ACC112 (cell line): ENCODE measurements around the gene BACE2.

Experiments used
- H2AFZ ChIP-seq: fragments of 200-600 bp; sonication (generic); one replicate; pipeline ENCODE4 v1.6.0; 2017; ENCODE audit warnings: antibody characterized with exemption, low read length; ENCODE audit not compliant: unreplicated experiment
- H3K27ac ChIP-seq: fragments of 200-600 bp; sonication (generic); 2 replicates; pipeline ENCODE4 v1.5.1; 2014; ENCODE audit warnings: low read depth, mild to moderate bottlenecking, antibody characterized with exemption, low read length, moderate library complexity
- H3K27me3 ChIP-seq: fragments of 200-600 bp; sonication (generic); 2 replicates; pipeline ENCODE4 v1.6.1; 2014; ENCODE audit warnings: mild to moderate bottlenecking, antibody characterized with exemption, low read length, moderate library complexity, mixed read lengths; ENCODE audit not compliant: insufficient read depth
- H3K36me3 ChIP-seq: fragments of 200-600 bp; sonication (generic); 2 replicates; pipeline ENCODE4 v1.6.1; 2016; ENCODE audit warnings: mild to moderate bottlenecking, antibody characterized with exemption, low read length, moderate library complexity, mixed read lengths; ENCODE audit not compliant: insufficient read depth
- H3K4me1 ChIP-seq: fragments of 200-600 bp; sonication (generic); one replicate; pipeline ENCODE4 v1.6.1; 2016; ENCODE audit warnings: low read length, mixed read lengths; ENCODE audit not compliant: insufficient read depth, unreplicated experiment, control insufficient read depth
- H3K4me3 ChIP-seq: fragments of 200-600 bp; sonication (generic); 2 replicates; pipeline ENCODE4 v1.5.1; 2014; ENCODE audit warnings: mild to moderate bottlenecking, low read depth, low read length
- H3K79me2 ChIP-seq: fragments of 200-600 bp; sonication (generic); one replicate; pipeline ENCODE4 v1.6.0; 2016; ENCODE audit warnings: low read length; ENCODE audit not compliant: control insufficient read depth, unreplicated experiment, insufficient read depth

Gene BACE2

GRCh38 chr21:41164981-41165655 lies 2.8 kb upstream of the BACE2 start:
- Histone ChIP-seq H2AFZ (no peak overlapping the region), H3K36me3 (no peaks in the 10 kb centered on the region), H3K27me3 (peaks cover 32% of the 10 kb centered on the region; the same call in 1 of the 2 replicates), H3K27ac (no peak overlapping the region), H3K79me2 (no peaks in the 10 kb centered on the region), H3K4me1 (peaks cover 7% of the 10 kb centered on the region), H3K4me3 (no peak overlapping the region)

GRCh38 chr21:41166884-41167283 lies 1.1 kb upstream of the BACE2 start:
- peak overlapping the region; percentile 90 for H3K4me3 ChIP-seq
- no peak overlapping the region for H3K27ac ChIP-seq
- no peaks in the 10 kb centered on the region for H3K79me2 ChIP-seq
- H3K27me3 ChIP-seq: peaks cover 26% of the 10 kb centered on the region; the same call in 1 of the 2 replicates
- H3K36me3 ChIP-seq: no peaks in the 10 kb centered on the region
- H2AFZ ChIP-seq: peak overlapping the region; percentile 53
- H3K4me1 ChIP-seq: peaks cover 7% of the 10 kb centered on the region

GRCh38 chr21:41168391-41169257 lies 664 bp downstream of the BACE2 start:
- Histone ChIP-seq H3K27me3 (peaks cover 18% of the 10 kb centered on the region; the same call in 1 of the 2 replicates), H2AFZ (peak overlapping the region; percentile 86), H3K27ac (no peak overlapping the region), H3K79me2 (no peaks in the 10 kb centered on the region), H3K4me3 (peak overlapping the region; percentile 90), H3K36me3 (no peaks in the 10 kb centered on the region), H3K4me1 (peaks cover 7% of the 10 kb centered on the region)

- no peaks in the 10 kb centered on the region for H3K36me3 ChIP-seq
- H3K4me3 ChIP-seq: peak overlapping the region; percentile 90
- no peaks in the 10 kb centered on the region for H3K79me2 ChIP-seq
- H3K27me3 ChIP-seq: peaks cover 15% of the 10 kb centered on the region; the same call in 1 of the 2 replicates
- H2AFZ ChIP-seq: peak overlapping the region; percentile 62
- peaks cover 7% of the 10 kb centered on the region for H3K4me1 ChIP-seq
- H3K27ac ChIP-seq: no peak overlapping the region
Measured at GRCh38 chr21:41169258-41169576, 1.3 kb downstream of the BACE2 start.

- H3K27me3 ChIP-seq: peaks cover 10% of the 10 kb centered on the region; the same call in 1 of the 2 replicates
- H3K79me2 ChIP-seq: no peaks in the 10 kb centered on the region
- peaks cover 7% of the 10 kb centered on the region for H3K4me1 ChIP-seq
- H3K36me3 ChIP-seq: no peaks in the 10 kb centered on the region
- no peak overlapping the region for H3K27ac ChIP-seq
- H2AFZ ChIP-seq: no peak overlapping the region
- H3K4me3 ChIP-seq: peak overlapping the region; percentile 90
Measured at GRCh38 chr21:41169701-41170100, 1.7 kb downstream of the BACE2 start.

- no peak overlapping the region for H3K4me3 ChIP-seq
- no peaks in the 10 kb centered on the region for H3K79me2 ChIP-seq
- H3K27me3 ChIP-seq: peaks cover 10% of the 10 kb centered on the region; the same call in 1 of the 2 replicates
- no peak overlapping the region for H3K27ac ChIP-seq
- H3K4me1 ChIP-seq: peaks cover 7% of the 10 kb centered on the region
- no peaks in the 10 kb centered on the region for H3K36me3 ChIP-seq
- H2AFZ ChIP-seq: no peak overlapping the region
Measured at GRCh38 chr21:41170442-41170841, 2.5 kb downstream of the BACE2 start.

GRCh38 chr21:41170859-41171609 lies 3.1 kb downstream of the BACE2 start:
- Histone ChIP-seq H3K27ac (no peak overlapping the region), H3K36me3 (no peaks in the 10 kb centered on the region), H3K4me1 (peaks cover 7% of the 10 kb centered on the region), H2AFZ (no peak overlapping the region), H3K79me2 (no peaks in the 10 kb centered on the region), H3K27me3 (peaks cover 8% of the 10 kb centered on the region; the same call in 1 of the 2 replicates), H3K4me3 (no peak overlapping the region)

GRCh38 chr21:41175080-41175479 lies 7.1 kb downstream of the BACE2 start:
- Histone ChIP-seq H2AFZ (no peak overlapping the region), H3K36me3 (no peaks in the 10 kb centered on the region), H3K27ac (no peak overlapping the region), H3K79me2 (no peaks in the 10 kb centered on the region), H3K4me1 (no peaks in the 10 kb centered on the region), H3K27me3 (no peaks in the 10 kb centered on the region), H3K4me3 (no peak overlapping the region)

- H3K27me3 ChIP-seq: no peaks in the 10 kb centered on the region
- no peak overlapping the region for H3K4me3 ChIP-seq
- H3K79me2 ChIP-seq: no peaks in the 10 kb centered on the region
- H3K36me3 ChIP-seq: no peaks in the 10 kb centered on the region
- no peak overlapping the region for H3K27ac ChIP-seq
- no peaks in the 10 kb centered on the region for H3K4me1 ChIP-seq
- H2AFZ ChIP-seq: no peak overlapping the region
Measured at GRCh38 chr21:41176846-41177245, 8.9 kb downstream of the BACE2 start.

- H3K27me3 ChIP-seq: no peaks in the 10 kb centered on the region
- H3K36me3 ChIP-seq: no peaks in the 10 kb centered on the region
- H3K79me2 ChIP-seq: no peaks in the 10 kb centered on the region
- H2AFZ ChIP-seq: no peak overlapping the region
- no peak overlapping the region for H3K4me3 ChIP-seq
- H3K27ac ChIP-seq: no peak overlapping the region
- no peaks in the 10 kb centered on the region for H3K4me1 ChIP-seq
Measured at GRCh38 chr21:41180752-41181151, 12.8 kb downstream of the BACE2 start.
